GM18907 (cell line): ENCODE results near the gene RPS18.
"Not testable (repeated sequence)": the region's sequence is repeated elsewhere in the genome, so short reads cannot be mapped to it uniquely, and the experiment has no call there.

ENCODE experiments used
- ATAC-seq: cut with Tn5 transposase; IDR thresholded peaks from one replicate; pipeline ENCODE4 v1.9.1; 2021; ENCODE audit warnings: mild to moderate bottlenecking, moderate library complexity; ENCODE audit not compliant: unreplicated experiment

The RPS18 gene

GRCh38 chr6:33271468-33272274 lies at the start of gene RPS18, which contains the start of gene VPS52:
RPS18 (plus strand) TSS chr6:33272075; CDS start chr6:33272120, 45 bp downstream.
VPS52 (minus strand) TSS chr6:33271876; CDS start chr6:33271675, 201 bp downstream.
- peak; percentile 79 for ATAC-seq

DNA sequence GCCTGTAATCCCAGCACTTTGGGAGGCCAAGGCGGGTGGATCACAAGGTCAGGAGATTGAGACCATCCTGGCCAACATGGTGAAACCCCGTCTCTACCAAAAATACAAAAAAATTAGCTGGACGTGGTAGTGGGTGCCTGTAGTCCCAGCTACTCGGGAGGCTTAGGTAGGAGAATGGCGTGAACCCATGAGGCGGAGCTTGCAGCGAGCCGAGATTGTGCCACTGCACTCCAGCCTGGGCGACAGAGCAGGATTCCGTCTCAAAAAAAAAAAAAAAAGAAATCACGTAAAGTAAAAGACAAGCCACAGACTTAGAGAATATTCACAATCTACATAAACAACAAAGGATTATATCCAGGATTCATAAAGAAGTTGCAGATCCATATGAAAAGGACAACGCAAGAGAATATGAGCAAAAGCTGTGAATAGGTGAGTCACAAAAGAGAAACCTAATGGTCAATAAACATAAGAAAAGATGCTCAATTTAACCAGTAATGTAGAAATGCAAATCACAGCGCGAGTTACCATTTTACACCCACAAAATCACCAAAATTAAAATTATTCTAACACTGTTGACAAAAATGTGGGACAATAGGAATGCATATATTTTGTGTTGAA lies 45.3 kb upstream of the RPS18 start:
- ATAC-seq, result not testable (repeated sequence)

GRCh38 chr6:33235221-33235634 lies 36.6 kb upstream of the RPS18 start:
- no peak for ATAC-seq

GRCh38 chr6:33236328-33236727 lies 35.5 kb upstream of the RPS18 start:
- ATAC-seq, result no peak

- ATAC-seq, result no peak
Measured at GRCh38 chr6:33236852-33237251, 35.0 kb upstream of the RPS18 start.

GRCh38 chr6:33237741-33238140 lies 34.1 kb upstream of the RPS18 start:
- ATAC-seq, result no peak

GRCh38 chr6:33241968-33242367 lies 29.9 kb upstream of the RPS18 start:
- ATAC-seq, result no peak

DNA sequence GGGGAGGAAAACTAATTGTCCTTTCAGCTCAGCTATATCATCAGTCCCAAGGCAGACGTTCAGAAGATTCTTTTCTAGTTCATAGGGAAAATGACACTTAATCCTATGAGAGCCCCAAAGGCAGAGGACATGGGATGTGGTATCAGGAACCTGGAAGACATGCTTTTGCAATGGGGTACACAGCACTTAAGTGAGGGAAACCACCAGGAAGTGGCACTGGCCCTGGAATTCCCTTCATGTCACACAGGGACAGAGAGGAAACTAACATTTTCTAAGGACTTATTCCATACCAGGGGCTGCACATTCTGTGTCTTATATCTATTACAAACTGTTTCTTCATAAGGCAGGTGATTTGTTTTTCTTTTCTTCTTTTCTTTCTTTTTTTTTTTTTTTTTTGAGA lies 28.4 kb upstream of the RPS18 start:
- no peak for ATAC-seq

- ATAC-seq, result peak; percentile 42
Measured at GRCh38 chr6:33247977-33248642, 23.8 kb upstream of the RPS18 start.

DNA sequence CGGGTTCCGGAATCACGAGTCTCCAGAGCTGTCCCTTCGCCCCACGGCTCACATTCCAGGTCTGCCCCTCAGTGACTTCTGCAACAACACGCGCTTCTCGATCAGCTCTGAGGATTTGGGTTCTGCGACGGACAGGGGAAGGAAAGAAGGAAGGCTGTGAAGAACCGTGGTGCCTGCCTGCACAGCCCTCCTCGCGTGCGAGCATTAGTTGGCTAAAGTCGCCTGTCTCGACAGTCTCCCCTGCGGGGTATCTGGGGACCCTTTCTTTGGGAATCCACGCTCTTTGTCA lies 23.3 kb upstream of the RPS18 start:
- peak; percentile 13 for ATAC-seq

DNA sequence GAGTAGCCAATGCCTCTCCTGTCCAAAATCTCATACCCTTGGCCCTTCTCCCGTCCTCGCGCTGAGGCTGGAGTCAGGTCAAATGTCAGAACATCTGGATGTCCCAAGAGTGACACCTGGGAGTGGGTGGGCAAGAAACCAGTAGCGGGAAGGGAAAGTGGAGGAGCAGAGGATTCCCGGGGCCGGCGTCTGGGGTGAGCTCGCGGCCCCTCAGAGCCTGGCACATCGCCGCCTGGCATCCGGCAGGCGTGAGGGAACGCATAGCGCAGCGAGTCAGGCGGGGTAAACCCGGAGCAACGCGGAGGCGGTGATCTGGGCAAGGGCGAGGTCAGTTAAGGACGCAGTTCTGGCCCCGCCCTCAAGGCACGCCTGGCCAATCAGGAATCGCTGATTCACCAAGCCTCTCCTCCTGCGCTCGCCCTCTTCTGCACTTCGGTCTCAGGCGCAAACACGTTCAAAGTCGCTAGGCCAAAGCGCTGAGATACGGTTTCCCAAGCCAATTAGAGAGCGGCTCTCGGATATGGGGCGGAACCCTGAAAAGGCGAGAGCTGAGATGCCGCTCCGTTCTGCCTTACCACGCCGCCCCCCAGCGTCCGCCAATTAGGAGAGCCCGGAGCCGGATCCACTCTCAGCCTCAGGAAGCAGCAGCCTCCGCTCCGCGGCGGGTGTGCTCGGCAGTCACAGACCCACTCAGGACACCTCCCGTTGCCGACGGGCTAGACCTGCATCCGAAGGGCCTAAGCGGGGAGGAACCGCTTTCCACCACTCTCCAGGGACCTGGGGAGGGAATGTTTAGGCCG lies 22.7 kb upstream of the RPS18 start:
- peak; percentile 86 for ATAC-seq

GRCh38 chr6:33249732-33250630 lies 21.9 kb upstream of the RPS18 start:
- peak; percentile 5 for ATAC-seq

- ATAC-seq, result no peak
Measured at GRCh38 chr6:33250731-33251130, 21.1 kb upstream of the RPS18 start.

DNA sequence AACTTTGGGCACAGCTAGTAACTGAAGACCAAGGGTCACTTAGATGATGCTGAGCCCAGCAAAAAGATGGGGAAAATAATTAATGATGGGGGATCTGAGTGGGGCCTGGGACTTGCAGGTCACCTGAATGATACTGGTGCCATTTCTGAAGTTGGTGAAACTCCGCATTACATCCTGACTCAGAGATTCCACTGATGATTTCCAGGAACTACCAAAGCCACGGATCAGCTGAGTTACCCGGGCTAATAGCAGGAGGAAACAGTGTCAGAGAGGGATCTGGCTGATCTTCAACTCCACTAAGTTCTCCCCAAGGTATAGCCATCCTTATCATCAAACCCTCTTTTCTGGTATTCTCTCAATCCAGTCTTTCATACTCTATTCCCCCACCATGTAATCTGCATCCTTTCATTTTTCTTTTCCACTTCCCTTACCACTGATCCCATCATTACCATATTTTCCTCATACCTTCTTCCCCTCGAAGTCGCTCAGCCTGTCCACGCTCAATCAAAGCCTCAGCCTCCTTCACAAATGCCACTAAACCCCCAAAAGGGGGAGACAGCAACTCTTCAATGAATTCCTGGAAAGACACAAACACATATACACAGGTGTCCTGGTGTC lies 20.4 kb upstream of the RPS18 start:
- no peak for ATAC-seq

DNA sequence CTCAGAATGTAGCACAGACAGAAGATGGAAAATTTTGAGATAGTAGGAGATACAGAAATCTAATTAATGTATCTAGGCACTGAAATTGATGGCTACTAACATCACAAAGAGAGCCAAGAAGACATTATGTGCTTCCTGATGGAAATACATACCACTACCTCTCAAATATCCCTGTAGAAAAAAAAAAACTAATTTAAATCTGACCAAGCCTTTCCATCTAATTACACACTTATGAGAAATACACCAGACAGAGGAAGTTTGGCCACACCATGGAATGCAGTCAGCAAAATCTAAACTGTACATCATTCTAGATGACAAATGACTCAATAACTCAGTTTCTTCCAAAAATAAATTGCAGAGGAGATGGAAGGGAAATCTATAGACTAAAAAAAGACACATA lies 19.1 kb upstream of the RPS18 start:
- ATAC-seq, result no peak

DNA sequence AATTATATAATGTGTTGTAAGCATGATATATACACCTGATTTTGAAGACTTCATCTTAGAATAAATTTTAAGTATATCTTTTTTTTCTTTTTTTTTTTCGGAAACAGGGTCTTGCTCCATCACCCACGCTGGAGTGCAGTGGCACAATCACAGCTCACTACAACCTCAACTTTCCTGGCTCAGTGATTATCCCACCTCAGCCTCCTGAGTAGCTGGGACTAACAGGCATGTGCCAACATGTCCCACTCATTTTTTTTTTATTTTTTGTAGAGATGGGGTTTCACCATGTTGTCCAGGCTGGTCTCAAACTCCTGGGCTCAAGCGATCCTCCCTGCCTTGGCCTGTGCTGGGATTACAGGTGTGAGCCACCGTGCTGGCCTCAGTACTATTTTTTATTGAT lies 17.3 kb upstream of the RPS18 start:
- ATAC-seq, result no peak

- no peak for ATAC-seq
Measured at GRCh38 chr6:33259032-33259431, 12.8 kb upstream of the RPS18 start.

- not testable (repeated sequence) for ATAC-seq
Measured at GRCh38 chr6:33262490-33262889, 9.4 kb upstream of the RPS18 start.

- no peak for ATAC-seq
Measured at GRCh38 chr6:33264015-33264414, 7.9 kb upstream of the RPS18 start.

DNA sequence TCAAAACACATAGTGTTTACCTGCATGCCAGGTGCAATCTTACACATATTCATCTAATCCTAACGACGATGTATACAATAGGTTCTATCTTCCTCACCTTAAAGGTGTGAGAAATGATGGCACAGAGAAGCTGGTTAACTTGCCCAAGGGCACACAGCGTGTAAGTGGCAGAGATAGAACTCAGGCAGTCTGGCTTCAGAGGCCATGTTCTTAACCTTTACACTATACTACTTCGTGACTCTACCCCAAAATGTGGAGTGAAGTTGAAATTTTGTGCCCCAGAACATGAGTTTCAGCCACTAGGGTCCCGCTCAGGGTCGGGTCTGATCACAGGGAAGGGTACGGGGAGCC lies 783 bp upstream of the RPS18 start:
- ATAC-seq, result no peak
